Epidermal melanocyte (primary cell): ENCODE data around the gene C19orf47.

Experiments used
- DNase-seq: peaks from one replicate; pipeline ENCODE4 v3.0.0; 2011; ENCODE audit warnings: low spot score; ENCODE audit not compliant: insufficient read length

Gene C19orf47

GRCh38 chr19:40282920-40283319, 65.3 kb downstream of the C19orf47 start:
- DNase-seq, result no peak

GRCh38 chr19:40282209-40282580, 66.0 kb downstream of the C19orf47 start:
- no peak for DNase-seq

DNA sequence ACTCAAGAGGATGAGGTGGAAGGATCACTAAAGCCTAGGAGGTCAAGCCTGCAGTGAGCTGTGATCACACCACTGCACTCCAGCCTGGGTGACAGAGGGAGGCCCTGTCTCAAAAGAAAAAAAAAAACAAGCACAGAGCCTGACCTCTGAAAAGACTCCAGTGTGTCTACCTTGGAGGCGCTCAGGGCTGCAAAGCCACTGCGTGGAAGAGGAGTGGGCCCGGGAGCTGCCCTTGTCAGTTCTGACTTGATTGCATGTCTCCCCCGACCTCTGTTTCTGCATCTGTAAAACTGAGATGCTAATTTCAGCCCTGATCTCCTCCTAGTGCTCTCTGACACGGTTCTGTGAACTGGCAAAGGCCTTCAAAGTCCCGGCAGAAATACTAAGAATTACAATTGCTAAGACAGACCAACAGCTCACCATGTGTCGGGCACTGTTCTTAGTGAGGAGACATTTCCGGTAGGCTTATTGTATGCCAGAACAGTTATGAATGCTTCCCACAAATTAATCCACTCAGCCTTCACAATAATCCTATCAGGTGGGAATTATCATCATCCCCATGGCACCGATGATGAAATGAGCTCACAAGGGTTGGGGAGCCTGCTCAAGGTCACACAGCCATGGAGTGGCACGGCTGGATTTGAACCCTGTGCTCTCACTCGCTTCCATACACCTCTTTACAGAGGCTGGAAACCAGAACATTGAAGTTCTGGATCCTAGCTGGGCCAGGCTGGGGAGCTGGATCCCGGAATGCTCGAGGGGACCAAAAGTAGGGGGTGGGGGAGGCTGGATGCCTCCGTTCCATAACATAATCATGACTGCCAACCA, 66.6 kb downstream of the C19orf47 start:
- no peak for DNase-seq

- no peak for DNase-seq
Measured at GRCh38 chr19:40280608-40281221, 67.5 kb downstream of the C19orf47 start.

- no peak for DNase-seq
Measured at GRCh38 chr19:40279761-40280607, 68.2 kb downstream of the C19orf47 start.

GRCh38 chr19:40279120-40279551, 69.1 kb downstream of the C19orf47 start:
- peak; percentile 57 for DNase-seq

DNA sequence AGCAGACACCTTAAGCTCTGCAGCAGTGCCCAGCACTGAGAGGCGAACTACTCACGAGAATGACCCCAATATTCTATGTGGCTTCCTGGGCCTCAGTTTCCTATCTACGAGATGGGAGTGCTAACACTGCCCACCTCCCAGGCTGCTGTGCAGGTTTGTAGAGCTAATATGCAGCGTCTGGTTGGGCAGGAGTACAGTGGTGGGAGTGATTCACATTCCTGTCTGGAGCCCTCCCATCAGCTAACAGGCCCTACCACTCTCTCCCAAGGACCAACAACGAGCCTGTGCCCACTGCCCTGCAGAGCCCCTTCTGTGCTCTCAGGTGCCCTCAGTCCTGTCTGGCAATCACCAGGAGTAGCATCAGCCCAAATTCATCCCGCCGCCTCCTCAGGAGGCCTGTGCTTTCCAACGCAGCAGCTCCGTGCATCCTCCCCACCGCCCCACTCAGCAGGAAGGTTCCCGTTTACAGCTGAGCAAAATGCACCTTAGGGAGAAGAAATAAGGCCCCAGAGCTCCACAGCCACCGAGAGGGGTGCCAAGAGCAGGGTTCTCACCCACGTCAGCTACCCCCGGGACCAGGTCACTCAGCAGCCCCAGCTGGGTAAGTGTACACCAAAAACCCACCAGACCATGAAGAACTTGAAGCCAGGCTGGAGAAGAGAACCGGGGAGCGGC, 69.7 kb downstream of the C19orf47 start:
- DNase-seq, result no peak

DNA sequence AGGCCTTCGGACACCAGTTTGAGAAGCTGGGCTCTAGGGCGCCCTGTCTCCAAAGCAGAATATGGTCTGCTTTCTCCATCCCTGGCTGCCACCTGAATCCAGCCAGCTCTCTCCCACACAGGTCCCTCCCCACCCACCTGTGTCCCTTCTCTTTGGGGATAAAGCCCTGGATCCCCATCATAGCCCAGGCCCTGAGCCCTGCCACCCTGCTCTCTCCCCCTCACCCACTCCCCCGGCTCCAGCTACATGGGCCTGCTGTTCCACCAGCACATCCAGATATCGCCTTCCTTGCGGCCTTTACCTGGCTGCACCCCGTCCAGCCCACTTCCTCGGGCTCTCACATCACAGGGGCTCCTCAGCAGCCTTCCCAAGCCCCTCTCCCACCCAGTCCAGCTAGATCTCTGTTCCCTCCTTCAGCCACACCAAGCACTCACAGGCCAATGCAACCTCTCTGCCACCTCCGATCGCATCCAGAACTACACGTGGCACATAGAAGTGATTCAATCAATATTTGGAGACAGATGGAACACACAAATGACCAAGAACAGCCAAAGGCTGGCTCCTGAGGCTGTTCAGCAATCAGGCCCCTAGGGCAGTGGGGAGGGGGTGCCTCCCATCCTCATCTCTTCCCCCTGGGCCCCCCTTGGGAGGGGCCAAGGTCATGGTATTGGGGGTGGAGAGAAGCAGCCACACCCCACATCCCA, 70.7 kb downstream of the C19orf47 start:
- no peak for DNase-seq

GRCh38 chr19:40274585-40275544, 73.3 kb downstream of the C19orf47 start:
- DNase-seq, result no peak

- DNase-seq, result no peak
Measured at GRCh38 chr19:40273469-40274360, 74.5 kb downstream of the C19orf47 start.

DNA sequence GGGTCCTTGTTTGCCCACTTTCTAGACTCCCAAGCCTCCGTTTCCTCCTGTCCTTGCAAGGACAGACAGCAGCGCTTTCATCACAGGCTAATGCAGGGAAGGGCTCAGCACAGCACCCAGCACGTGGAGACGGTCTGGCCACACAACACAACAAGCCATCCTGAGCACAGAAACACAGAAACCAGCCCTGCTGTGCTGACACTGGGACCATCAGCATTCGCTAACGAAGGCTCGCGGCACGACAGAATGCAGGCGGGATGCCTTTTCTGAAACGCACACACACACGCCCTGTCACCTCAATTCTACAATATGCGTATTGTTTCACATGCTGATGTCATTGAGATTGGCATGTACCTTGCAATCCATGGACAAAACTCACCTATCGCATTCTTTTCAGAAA, 75.9 kb downstream of the C19orf47 start:
- no peak for DNase-seq

- no peak for DNase-seq
Measured at GRCh38 chr19:40271706-40272105, 76.5 kb downstream of the C19orf47 start.

- DNase-seq, result no peak
Measured at GRCh38 chr19:40270362-40271089, 77.7 kb downstream of the C19orf47 start.
